ENCODE results near the gene FFAR1.

Gene FFAR1

GRCh38 chr19:35396240-35396885 lies 48.7 kb downstream of the FFAR1 start:
- DNase-seq, result no peak

- DNase-seq, result no peak
These were observed 49.4 kb downstream of the FFAR1 start for GRCh38 chr19:35397064-35397463.

Measured in activated CD4-positive, alpha-beta T cell treated with anti-CD3 and anti-CD28 coated beads, Interleukin-2, amount 50 U/mL, for 1 hour (primary cell).